A549 treated with CpdA at 1 μM for 4 hours (cell line): ENCODE results near the gene OR4L1. TPM values are rescaled to one million over a fixed set of nuclear protein-coding genes. Genes with fewer than 3 reads are reported as not detected.

Experiments
- total RNA-seq: library from RNA; stranded (reverse); fragments of 200-300 nt; extraction: Qiagen RNA extraction; gene quantifications from 5 replicates; pipeline ENCODE4 v1.2.3, GENCODE V29; 2022; ENCODE audit warnings: low read depth

Gene OR4L1
- not detected in 5 replicates for total RNA-seq

GRCh38 chr14:20059745-20060144, at the start of gene OR4L1:
Gene OR4L1, plus strand, starts transcription at chr14:20060045. Its CDS starts 0 bp downstream, at chr14:20060045.

DNA sequence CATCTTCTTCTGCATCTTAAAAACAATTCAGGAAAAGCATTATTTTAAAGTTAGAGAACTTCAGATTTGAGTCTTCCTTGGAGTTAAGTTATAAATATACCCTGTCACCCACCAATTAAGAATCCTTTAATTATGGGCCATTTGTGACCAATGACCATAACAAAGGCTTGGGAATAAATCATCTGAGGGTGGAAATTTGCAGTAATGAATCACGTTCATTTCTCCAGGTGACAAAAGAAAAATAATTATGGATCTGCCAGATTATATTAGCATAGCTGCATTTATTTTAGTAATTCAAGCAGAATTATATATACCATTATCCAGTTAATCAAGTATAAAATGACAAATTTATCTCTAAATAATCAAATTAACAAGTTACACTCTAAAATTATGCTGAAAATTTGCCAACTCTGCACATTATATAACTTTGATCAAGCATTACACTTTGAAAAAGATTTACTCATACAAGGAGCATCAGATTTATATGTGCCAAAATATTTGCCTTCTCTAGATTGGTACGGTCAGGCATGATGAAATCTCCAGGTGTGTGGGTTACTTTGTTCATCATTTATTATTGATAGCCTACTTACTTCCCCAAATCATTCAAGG, 40.5 kb upstream of the OR4L1 start, which contains the start of gene OR4K14:
TSS of gene OR4K14 (minus strand) at position 51 of the 609 bp plus-strand sequence. CDS start 4,114 bp downstream, outside the sequence.

DNA sequence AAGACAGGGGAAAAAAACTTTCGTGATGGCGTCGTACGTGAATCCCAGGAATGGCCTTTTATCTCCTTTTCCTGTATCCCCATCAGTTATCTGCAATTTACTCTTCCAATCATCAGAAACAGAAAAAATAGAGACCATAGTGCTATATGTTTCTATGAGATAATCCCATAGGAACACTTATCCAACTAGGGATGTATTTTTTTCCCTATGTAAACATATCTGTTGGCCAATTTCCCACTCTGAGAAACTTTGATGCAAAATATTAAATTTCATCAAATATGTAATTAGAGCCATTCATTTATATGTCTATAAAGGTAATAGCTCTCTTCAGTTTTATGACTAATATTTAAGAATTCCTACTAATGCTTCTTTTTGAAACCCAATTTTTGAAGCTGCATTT, 23.9 kb upstream of the OR4L1 start, which contains the start of gene OR4K13:
TSS of gene OR4K13 (minus strand) at position 101 of the 400 bp plus-strand sequence. CDS start 1,280 bp downstream, outside the sequence.

GRCh38 chr14:20110438-20110837, 50.6 kb downstream of the OR4L1 start, which contains the start of gene OR4K17:
Gene OR4K17, plus strand, starts transcription at chr14:20110739. Its CDS starts 6,761 bp downstream, at chr14:20117500.

Other genes with a start within 250 kb of the OR4L1 start
- not detected in 5 replicates for gene OR4K2, start 184.9 kb upstream of the OR4L1 start, total RNA-seq
- gene OR4K5, start 139.4 kb upstream of the OR4L1 start, total RNA-seq: not detected in 5 replicates
- not detected in 5 replicates for gene OR4K1, start 129.1 kb upstream of the OR4L1 start, total RNA-seq
- gene OR4K15, start 84.5 kb upstream of the OR4L1 start, total RNA-seq: not detected in 5 replicates
- gene OR4Q2, start 57.9 kb upstream of the OR4L1 start, total RNA-seq: not detected in 5 replicates
- gene OR4K14, start 40.7 kb upstream of the OR4L1 start, total RNA-seq: not detected in 5 replicates
- not detected in 5 replicates for gene OR4K13, start 24.0 kb upstream of the OR4L1 start, total RNA-seq
- not detected in 5 replicates for gene OR4K17, start 50.7 kb downstream of the OR4L1 start, total RNA-seq
- not detected in 5 replicates for gene OR4N5, start 78.8 kb downstream of the OR4L1 start, total RNA-seq
- not detected in 5 replicates for gene OR11G2, start 130.9 kb downstream of the OR4L1 start, total RNA-seq
- gene OR11H6, start 163.7 kb downstream of the OR4L1 start, total RNA-seq: not detected in 5 replicates
- gene OR11H7, start 168.9 kb downstream of the OR4L1 start, total RNA-seq: not detected in 5 replicates
- not detected in 5 replicates for gene OR11H4, start 179.2 kb downstream of the OR4L1 start, total RNA-seq
- 18.1 to 29.1 TPM (median 20.6 TPM) in 5 replicates for gene TTC5, start 245.9 kb downstream of the OR4L1 start, total RNA-seq